Endothelial cell of umbilical vein (primary cell): ENCODE measurements around the gene SPG7. TPM values are rescaled to one million over a fixed set of nuclear protein-coding genes. Genes with fewer than 3 reads are reported as not detected.
"Not testable (repeated sequence)": the region's sequence is repeated elsewhere in the genome, so short reads cannot be mapped to it uniquely, and the experiment has no call there.

Source experiments
- BruUV-seq: library from RNA; stranded (reverse); fragments of 400-500 nt; replicated peaks from 2 replicates; lab custom pipeline; 2021; lab: Mats Ljungman, UMichigan
- CTCF ChIA-PET: fragments of 300-600, 350-600 bp; sonication (Branson Sonifier 250); formaldehyde crosslinking; loops from one replicate; lab custom pipeline; 2021; ENCODE audit warnings: antibody characterized with exemption, inconsistent platforms; lab: Charles Lee
- POLR2A ChIA-PET: fragments of 300-600, 350-600 bp; sonication (Branson Sonifier 250); formaldehyde crosslinking; loops from one replicate; lab custom pipeline; 2021; ENCODE audit warnings: antibody characterized with exemption, inconsistent platforms; lab: Charles Lee
- DNase-seq: peaks from one replicate; pipeline ENCODE4 v3.0.0-alpha.2; 2011; ENCODE audit warnings: low read depth, low spot score
- FAIRE-seq: peaks from 2 replicates; lab custom pipeline; 2011; peaks lifted over from hg19 to GRCh38; lab: Jason Lieb, UNC
- H2AFZ ChIP-seq: 2 replicates; pipeline ENCODE4 v1.6.0; 2012; ENCODE audit warnings: low read depth, low read length, control low read depth, inconsistent platforms
- H3K27ac ChIP-seq: 2 replicates; pipeline ENCODE4 v1.5.1; 2011; ENCODE audit warnings: low read depth, mild to moderate bottlenecking, control low read depth, low read length, moderate library complexity; ENCODE audit not compliant: insufficient read depth
- H3K27me3 ChIP-seq, 2 experiments: 2 replicates each; pipeline versions ENCODE4 v1.6.0 to v1.6.1; 2011; ENCODE audit warnings: low read length in 2 of 2, mixed read lengths in 1 of 2; ENCODE audit not compliant: control insufficient read depth in 2 of 2, insufficient read depth in 2 of 2
- H3K36me3 ChIP-seq, 2 experiments: 2 replicates in 1 of 2; 3 replicates in 1 of 2; pipeline ENCODE4 v1.5.1; 2011; ENCODE audit warnings: low read length in 2 of 2, mild to moderate bottlenecking in 1 of 2, moderate library complexity in 1 of 2; ENCODE audit not compliant: control insufficient read depth in 2 of 2, insufficient read depth in 2 of 2; ENCODE audit errors: extremely low read depth in 1 of 2
- H3K4me1 ChIP-seq: 3 replicates; pipeline ENCODE4 v1.5.1; 2011; ENCODE audit warnings: mild to moderate bottlenecking, low read length; ENCODE audit not compliant: control insufficient read depth, insufficient read depth; ENCODE audit errors: extremely low read depth
- H3K4me2 ChIP-seq: 2 replicates; pipeline ENCODE4 v1.6.1; 2011; ENCODE audit warnings: low read length, control low read depth, mixed read lengths; ENCODE audit not compliant: insufficient read depth
- H3K4me3 ChIP-seq, 3 experiments: fragments of 200-600 bp in 1 of 3; sonication (generic), shearing (Covaris generic) in 1 of 3; replicated peaks in 1 of 3; 2 replicates each; pipeline ENCODE4 v1.5.1; 2011 to 2016; ENCODE audit warnings: control low read depth in 3 of 3, low read length in 3 of 3, mild to moderate bottlenecking in 2 of 3, inconsistent platforms in 1 of 3, low read depth in 1 of 3, moderate library complexity in 1 of 3; ENCODE audit not compliant: insufficient read depth in 1 of 3
- H3K79me2 ChIP-seq: 2 replicates; pipeline ENCODE4 v1.6.0; 2012; ENCODE audit warnings: low read length, inconsistent platforms; ENCODE audit not compliant: control insufficient read depth, insufficient read depth
- H3K9ac ChIP-seq: replicated peaks from 2 replicates; pipeline ENCODE3; 2011; ENCODE audit warnings: low read length, control low read depth; ENCODE audit not compliant: insufficient read depth; ENCODE audit errors: extremely low read depth
- H3K9me1 ChIP-seq: replicated peaks from 3 replicates; pipeline ENCODE4 v1.6.0; 2011; ENCODE audit warnings: mild to moderate bottlenecking, low read length; ENCODE audit not compliant: control insufficient read depth, insufficient read depth; ENCODE audit errors: extremely low read depth
- H3K9me3 ChIP-seq: replicated peaks from 2 replicates; pipeline ENCODE4 v1.5.1; 2012; ENCODE audit warnings: low read length, inconsistent platforms; ENCODE audit not compliant: control insufficient read depth, insufficient read depth
- H4K20me1 ChIP-seq: replicated peaks from 2 replicates; pipeline ENCODE3; 2011; ENCODE audit warnings: mild to moderate bottlenecking, low read length; ENCODE audit not compliant: control insufficient read depth, insufficient read depth; ENCODE audit errors: extremely low read depth
- EZH2 ChIP-seq: IDR thresholded peaks from 2 replicates; pipeline ENCODE4 v1.6.1; 2012; ENCODE audit warnings: borderline replicate concordance, low read depth, mild to moderate bottlenecking, moderate library complexity, low read length, inconsistent platforms; ENCODE audit not compliant: severe bottlenecking
- FOS ChIP-seq: IDR thresholded peaks from 2 replicates; pipeline ENCODE4 v1.6.1; 2011; ENCODE audit warnings: mild to moderate bottlenecking, low read length, moderate library complexity, borderline replicate concordance; ENCODE audit not compliant: insufficient read depth
- GATA2 ChIP-seq: IDR thresholded peaks from 2 replicates; pipeline ENCODE4 v1.7.0; 2011; ENCODE audit warnings: low read depth, mild to moderate bottlenecking, moderate library complexity, mixed read lengths, low read length; ENCODE audit not compliant: insufficient read length, insufficient read depth
- JUN ChIP-seq: IDR thresholded peaks from 2 replicates; pipeline ENCODE4 v1.6.1; 2011; ENCODE audit warnings: borderline replicate concordance, low read depth; ENCODE audit not compliant: insufficient read length, insufficient read depth
- MYC ChIP-seq: IDR thresholded peaks from one replicate; pipeline ENCODE4 v1.6.1; 2011; ENCODE audit warnings: mild to moderate bottlenecking, low read depth, low read length
- POLR2A ChIP-seq: IDR thresholded peaks from 2 replicates; pipeline ENCODE4 v1.6.1; 2012; ENCODE audit warnings: low read depth, mild to moderate bottlenecking, control low read depth, low read length
- POLR2AphosphoS5 ChIP-seq: IDR thresholded peaks from 2 replicates; pipeline ENCODE4 v1.6.1; 2012; ENCODE audit warnings: low read depth, mild to moderate bottlenecking, control low read depth, low read length, moderate library complexity; ENCODE audit not compliant: insufficient read depth
- dilution Hi-C: fragments of 300-500 bp; cut with MboI; formaldehyde crosslinking; loops from one replicate; pipeline ENCODE4 v1.15.0; 2019; ENCODE audit warnings: low sequenced_read_pairs; ENCODE audit not compliant: extremely low pct_ligation_motif_present
- intact Hi-C: fragments of 100-400 bp; cut with micrococcal nuclease; formaldehyde crosslinking; loops from one replicate; pipeline ENCODE4 v1.10.0; 2022
- polyA plus RNA-seq, 4 experiments: library from polyadenylated mRNA; depleted of rRNA in 3 of 4; stranded (reverse) in 3 of 4; unstranded in 1 of 4; fragments of >200 nt; gene quantifications; 2 replicates each; pipeline versions ENCODE4 v1.2.1 to v1.2.3, GENCODE V29; 2011 to 2012; ENCODE audit warnings: missing spikeins in 1 of 4
- total RNA-seq: library from RNA; stranded (reverse); gene quantifications from 2 replicates; pipeline ENCODE4 v1.2.3, GENCODE V29; 2021
- TF ChIP-seq, protein P1 (sequence below), 2 donors: IDR thresholded peaks; 1 replicate in 1 of 2; 2 replicates in 1 of 2; pipeline ENCODE4 v1.5.1; 2011; ENCODE audit warnings: low read length in 2 of 2, mild to moderate bottlenecking in 2 of 2, moderate library complexity in 2 of 2, control low read depth in 1 of 2, inconsistent platforms in 1 of 2, low read depth in 1 of 2; ENCODE audit not compliant: insufficient read depth in 1 of 2; ENCODE audit errors: extremely low read depth in 1 of 2
- TF ChIP-seq, protein P2 (sequence below): IDR thresholded peaks from 2 replicates; pipeline ENCODE4 v1.6.1; 2011; ENCODE audit not compliant: insufficient read depth, insufficient read length

SPG7 gene
- total and polyA plus RNA-seq, 2 donors (not counting 3 experiments of a cell fraction or from before 2014, with no cell fraction given), result 90.2 to 146 TPM

DNA sequence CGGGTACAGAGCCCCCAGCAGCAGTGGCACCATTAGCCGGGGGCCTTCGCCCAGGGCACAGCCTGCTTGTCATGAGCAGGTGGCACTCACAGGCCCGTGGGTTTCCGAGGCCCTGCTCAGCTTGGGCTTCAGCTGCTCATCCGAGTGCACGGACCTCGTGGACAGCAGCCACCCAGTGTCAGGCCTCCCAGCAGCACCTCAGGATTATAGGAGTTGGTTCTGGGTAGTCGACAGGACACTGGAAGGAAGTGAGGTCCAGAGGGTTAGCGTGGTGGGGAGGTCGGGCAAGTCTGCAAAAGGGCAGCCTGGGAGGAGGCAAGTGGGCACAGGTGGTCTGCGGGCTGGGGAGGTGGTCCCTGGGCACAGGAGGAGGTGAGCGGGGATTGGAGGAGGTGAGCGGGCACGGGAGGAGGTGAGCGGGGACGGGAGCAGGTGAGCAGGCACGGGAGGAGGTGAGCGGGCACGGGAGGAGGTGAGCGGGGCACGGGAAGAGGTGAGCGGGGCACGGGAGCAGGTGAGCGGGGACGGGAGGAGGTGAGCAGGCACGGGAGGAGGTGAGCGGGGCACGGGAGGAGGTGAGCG lies 62.2 kb downstream of the SPG7 start:
- H3K4me2 ChIP-seq, result no peak overlapping the region
- no peak for TF ChIP-seq EZH2
- no peak for TF ChIP-seq JUN
- TF ChIP-seq, protein P1, sequence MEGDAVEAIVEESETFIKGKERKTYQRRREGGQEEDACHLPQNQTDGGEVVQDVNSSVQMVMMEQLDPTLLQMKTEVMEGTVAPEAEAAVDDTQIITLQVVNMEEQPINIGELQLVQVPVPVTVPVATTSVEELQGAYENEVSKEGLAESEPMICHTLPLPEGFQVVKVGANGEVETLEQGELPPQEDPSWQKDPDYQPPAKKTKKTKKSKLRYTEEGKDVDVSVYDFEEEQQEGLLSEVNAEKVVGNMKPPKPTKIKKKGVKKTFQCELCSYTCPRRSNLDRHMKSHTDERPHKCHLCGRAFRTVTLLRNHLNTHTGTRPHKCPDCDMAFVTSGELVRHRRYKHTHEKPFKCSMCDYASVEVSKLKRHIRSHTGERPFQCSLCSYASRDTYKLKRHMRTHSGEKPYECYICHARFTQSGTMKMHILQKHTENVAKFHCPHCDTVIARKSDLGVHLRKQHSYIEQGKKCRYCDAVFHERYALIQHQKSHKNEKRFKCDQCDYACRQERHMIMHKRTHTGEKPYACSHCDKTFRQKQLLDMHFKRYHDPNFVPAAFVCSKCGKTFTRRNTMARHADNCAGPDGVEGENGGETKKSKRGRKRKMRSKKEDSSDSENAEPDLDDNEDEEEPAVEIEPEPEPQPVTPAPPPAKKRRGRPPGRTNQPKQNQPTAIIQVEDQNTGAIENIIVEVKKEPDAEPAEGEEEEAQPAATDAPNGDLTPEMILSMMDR (IDR thresholded peaks at IDR 0.05; ENCODE audit: extremely low read depth in 1 of 2, insufficient read depth in 1 of 2, low read depth in 1 of 2, low read length in 2 of 2), result no peak
- no peak for TF ChIP-seq GATA2
- no peak for TF ChIP-seq FOS
- TF ChIP-seq, protein P2, sequence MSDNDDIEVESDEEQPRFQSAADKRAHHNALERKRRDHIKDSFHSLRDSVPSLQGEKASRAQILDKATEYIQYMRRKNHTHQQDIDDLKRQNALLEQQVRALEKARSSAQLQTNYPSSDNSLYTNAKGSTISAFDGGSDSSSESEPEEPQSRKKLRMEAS, result no peak
- no peak for TF ChIP-seq POLR2AphosphoS5
- TF ChIP-seq POLR2A, result no peak
- TF ChIP-seq MYC, result no peak
- no peak overlapping the region for H2AFZ ChIP-seq
- CTCF ChIA-PET, result no interaction called here
- no peak for FAIRE-seq
- H3K9ac ChIP-seq, result no peak overlapping the region
- H3K9me1 ChIP-seq, result no peaks in the 10 kb centered on the region
- H4K20me1 ChIP-seq, result no peaks in the 10 kb centered on the region
- H3K9me3 ChIP-seq, result no peaks in the 10 kb centered on the region
- H3K36me3 ChIP-seq, result no peaks in the 10 kb centered on the region
- peaks cover 14% of the 10 kb centered on the region for H3K4me1 ChIP-seq
- H3K4me3 ChIP-seq, result no peak overlapping the region
- dilution Hi-C loops (no loop called here), intact Hi-C loops (loop anchor here (10.0 kb wide), 1 partner anchor 154 kb away; the partner anchor contains the start of genes VPS9D1 and ZNF276)
- POLR2A ChIA-PET, result no interaction called here
- no TSS peak for BruUV-seq
- no peak overlapping the region for H3K27ac ChIP-seq
- DNase-seq, result no peak
- no peaks in the 10 kb centered on the region for H3K27me3 ChIP-seq
- no peaks in the 10 kb centered on the region for H3K79me2 ChIP-seq

DNA sequence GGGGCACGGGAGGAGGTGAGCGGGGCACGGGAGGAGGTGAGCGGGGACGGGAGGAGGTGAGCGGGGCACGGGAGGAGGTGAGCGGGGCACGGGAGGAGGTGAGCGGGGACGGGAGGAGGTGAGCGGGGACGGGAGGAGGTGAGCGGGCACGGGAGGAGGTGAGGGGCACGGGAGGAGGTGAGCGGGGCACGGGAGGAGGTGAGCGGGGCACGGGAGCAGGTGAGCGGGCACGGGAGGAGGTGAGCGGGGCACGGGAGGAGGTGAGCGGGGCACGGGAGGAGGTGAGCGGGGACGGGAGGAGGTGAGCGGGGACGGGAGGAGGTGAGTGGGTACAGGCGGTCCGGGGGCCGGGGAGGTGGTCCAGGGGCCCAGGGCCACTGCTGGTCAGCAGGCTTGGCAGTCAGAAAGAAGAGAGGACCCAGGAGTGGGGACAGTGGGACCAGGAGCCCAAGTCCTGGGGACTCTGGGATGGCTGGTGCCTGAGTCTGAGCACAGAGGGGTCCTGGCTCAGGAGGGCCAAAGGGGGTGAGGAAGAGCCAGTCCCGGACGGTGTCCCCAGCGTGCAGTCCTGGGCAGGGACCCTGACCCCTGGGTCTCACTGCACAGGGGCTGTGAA lies 62.9 kb downstream of the SPG7 start:
- H3K4me1 ChIP-seq, H3K27me3 ChIP-seq, POLR2A ChIA-PET, H2AFZ ChIP-seq, H3K79me2 ChIP-seq, H3K9ac ChIP-seq, dilution Hi-C loops, FAIRE-seq, BruUV-seq, H3K9me3 ChIP-seq, H3K4me3 ChIP-seq, H3K36me3 ChIP-seq, CTCF ChIA-PET, H3K4me2 ChIP-seq, H3K27ac ChIP-seq, H4K20me1 ChIP-seq, DNase-seq, H3K9me1 ChIP-seq: not testable (repeated sequence)
- intact Hi-C loops, result loop anchor here (10.0 kb wide), 1 partner anchor 154 kb away; the partner anchor contains the start of genes VPS9D1 and ZNF276
